HG03060 (cell line): ENCODE results near the gene SUMF2.
"Not testable (repeated sequence)": the region's sequence is repeated elsewhere in the genome, so short reads cannot be mapped to it uniquely, and the experiment has no call there.

Experiments
- ATAC-seq: cut with Tn5 transposase; IDR thresholded peaks from one replicate; pipeline ENCODE4 v1.9.1; 2021; ENCODE audit warnings: low read depth, moderate number of reproducible peaks; ENCODE audit not compliant: unreplicated experiment

Gene SUMF2

GRCh38 chr7:56053993-56054392 is 10.1 kb upstream of the SUMF2 start:
- no peak for ATAC-seq

GRCh38 chr7:56062382-56062781 is 1.7 kb upstream of the SUMF2 start:
- no peak for ATAC-seq

GRCh38 chr7:56063500-56063881 is 595 bp upstream of the SUMF2 start:
- no peak for ATAC-seq

- not testable (repeated sequence) for ATAC-seq
Measured at GRCh38 chr7:56066376-56066775, 2.3 kb downstream of the SUMF2 start.

- peak; percentile 63 for ATAC-seq
Measured at GRCh38 chr7:56074371-56074791, 10.3 kb downstream of the SUMF2 start.

GRCh38 chr7:56077681-56078080 is 13.6 kb downstream of the SUMF2 start:
- ATAC-seq, result no peak

GRCh38 chr7:56078196-56078595 is 14.1 kb downstream of the SUMF2 start:
- no peak for ATAC-seq

GRCh38 chr7:56079450-56080185 is 15.5 kb downstream of the SUMF2 start:
- ATAC-seq, result no peak

GRCh38 chr7:56080726-56081435 is 16.8 kb downstream of the SUMF2 start:
- ATAC-seq, result not testable (repeated sequence)

GRCh38 chr7:56081626-56082340 is 17.7 kb downstream of the SUMF2 start:
- ATAC-seq, result no peak

- no peak for ATAC-seq
Measured at GRCh38 chr7:56083150-56083785, 19.2 kb downstream of the SUMF2 start.

- ATAC-seq, result no peak
Measured at GRCh38 chr7:56086761-56087160, 22.7 kb downstream of the SUMF2 start.

- no peak for ATAC-seq
Measured at GRCh38 chr7:56087445-56087844, 23.4 kb downstream of the SUMF2 start.

- no peak for ATAC-seq
Measured at GRCh38 chr7:56091591-56091990, 27.5 kb downstream of the SUMF2 start.

- ATAC-seq, result not testable (repeated sequence)
Measured at GRCh38 chr7:56092388-56092787, 28.3 kb downstream of the SUMF2 start.

GRCh38 chr7:56092789-56093531 is 28.9 kb downstream of the SUMF2 start, which contains the start of gene PHKG1:
Gene PHKG1 (minus strand): TSS chr7:56092952. CDS start chr7:56088941, 4,011 bp downstream.
- no peak for ATAC-seq

GRCh38 chr7:56097700-56098099 is 33.6 kb downstream of the SUMF2 start:
- ATAC-seq, result no peak

- ATAC-seq, result not testable (repeated sequence)
Measured at GRCh38 chr7:56098187-56099008, 34.3 kb downstream of the SUMF2 start.

GRCh38 chr7:56099653-56100052 is 35.6 kb downstream of the SUMF2 start:
- ATAC-seq, result no peak
